H1 (cell line): ENCODE results near the gene MTAP.

ENCODE experiments used
- CHD7 ChIP-seq: fragments of 300-600 bp; sonication (generic); IDR thresholded peaks from 2 replicates; pipeline ENCODE4 v1.7.1; 2012; ENCODE audit warnings: low read length, moderate library complexity, mild to moderate bottlenecking, inconsistent platforms; ENCODE audit not compliant: insufficient replicate concordance
- CREB1 ChIP-seq: IDR thresholded peaks from 2 replicates; pipeline ENCODE4 v1.6.1; 2012; ENCODE audit warnings: inconsistent platforms
- CTCF ChIP-seq, 3 experiments: IDR thresholded peaks; 1 replicate in 2 of 3; 2 replicates in 1 of 3; pipeline versions ENCODE4 v1.5.1 to v1.6.1; 2011; ENCODE audit warnings: low read length in 3 of 3, mild to moderate bottlenecking in 3 of 3, inconsistent platforms in 2 of 3, low read depth in 1 of 3, moderate library complexity in 1 of 3; ENCODE audit not compliant: insufficient read depth in 1 of 3; ENCODE audit errors: control extremely low read depth in 1 of 3
- EZH2 ChIP-seq: fragments of 200-600 bp; sonication (generic); IDR thresholded peaks from 2 replicates; pipeline ENCODE4 v1.7.1; 2012; ENCODE audit warnings: low read depth, mild to moderate bottlenecking, moderate library complexity, low read length, inconsistent platforms; ENCODE audit not compliant: severe bottlenecking
- JUND ChIP-seq: IDR thresholded peaks from 2 replicates; pipeline ENCODE4 v1.6.1; 2011; ENCODE audit warnings: mild to moderate bottlenecking, improper control_type of control experiment, low read length
- POLR2A ChIP-seq, 2 experiments: IDR thresholded peaks; 1 replicate in 1 of 2; 2 replicates in 1 of 2; pipeline ENCODE4 v1.6.1; 2011; ENCODE audit warnings: low read depth in 2 of 2, low read length in 2 of 2, mild to moderate bottlenecking in 2 of 2; ENCODE audit errors: control extremely low read depth in 1 of 2
- POLR2AphosphoS5 ChIP-seq: IDR thresholded peaks from 2 replicates; pipeline ENCODE4 v1.6.1; 2011; ENCODE audit warnings: low read depth, low read length

GRCh38 chr9:21833090-21833801 lies 30.8 kb downstream of the MTAP start:
- TF ChIP-seq CTCF (IDR thresholded peaks at IDR 0.05; ENCODE audit: control extremely low read depth in 1 of 3, insufficient read depth in 1 of 3, low read depth in 1 of 3, low read length in 3 of 3) (no peak), CREB1 (no peak), EZH2 (no peak), POLR2AphosphoS5 (no peak), CHD7 (no peak), JUND (no peak), POLR2A (IDR thresholded peaks at IDR 0.05; ENCODE audit: control extremely low read depth in 1 of 2, low read depth in 2 of 2, low read length in 2 of 2) (no peak)
